Activated CD8-positive, alpha-beta memory T cell treated with anti-CD3 and anti-CD28 coated beads, Interleukin-2, amount 50 U/mL, for 24 hours (primary cell): Measurements from ENCODE around the gene EIF3D.
A peak's percentile ranks its signal among the peaks of the same experiment; 100 is the strongest.

ENCODE experiments used
- DNase-seq: peaks from one replicate; pipeline ENCODE4 v3.0.0-alpha.2; 2020; ENCODE audit errors: extremely low read depth

EIF3D gene

GRCh38 chr22:36528795-36529751 lies at the start of gene EIF3D:
EIF3D (minus strand) TSS chr22:36529166; CDS start chr22:36526121, 3,045 bp downstream.
- peak; percentile 96 for DNase-seq

GRCh38 chr22:36578619-36579018 lies 49.7 kb upstream of the EIF3D start:
- DNase-seq, result no peak

GRCh38 chr22:36577019-36577418 lies 48.1 kb upstream of the EIF3D start:
- DNase-seq, result no peak

GRCh38 chr22:36574728-36575127 lies 45.8 kb upstream of the EIF3D start:
- no peak for DNase-seq

GRCh38 chr22:36573815-36574363 lies 44.9 kb upstream of the EIF3D start:
- no peak for DNase-seq

- DNase-seq, result no peak
Measured at GRCh38 chr22:36571991-36572390, 43.0 kb upstream of the EIF3D start.

- DNase-seq, result no peak
Measured at GRCh38 chr22:36569999-36570398, 41.0 kb upstream of the EIF3D start.

- no peak for DNase-seq
Measured at GRCh38 chr22:36568846-36569245, 39.9 kb upstream of the EIF3D start.

GRCh38 chr22:36566720-36567119 lies 37.8 kb upstream of the EIF3D start:
- no peak for DNase-seq

- DNase-seq, result no peak
Measured at GRCh38 chr22:36565686-36566085, 36.7 kb upstream of the EIF3D start.

GRCh38 chr22:36565159-36565507 lies 36.2 kb upstream of the EIF3D start:
- DNase-seq, result no peak

GRCh38 chr22:36564422-36565158 lies 35.6 kb upstream of the EIF3D start:
- no peak for DNase-seq

GRCh38 chr22:36563898-36564297 lies 34.9 kb upstream of the EIF3D start:
- DNase-seq, result no peak

GRCh38 chr22:36563444-36563843 lies 34.5 kb upstream of the EIF3D start:
- no peak for DNase-seq

GRCh38 chr22:36563001-36563400 lies 34.0 kb upstream of the EIF3D start:
- no peak for DNase-seq

GRCh38 chr22:36562261-36562835 lies 33.4 kb upstream of the EIF3D start:
- no peak for DNase-seq

- no peak for DNase-seq
Measured at GRCh38 chr22:36561291-36561811, 32.4 kb upstream of the EIF3D start.

GRCh38 chr22:36560001-36560400 lies 31.0 kb upstream of the EIF3D start:
- no peak for DNase-seq

- no peak for DNase-seq
Measured at GRCh38 chr22:36554098-36554497, 25.1 kb upstream of the EIF3D start.

GRCh38 chr22:36552289-36552688 lies 23.3 kb upstream of the EIF3D start:
- DNase-seq, result no peak

GRCh38 chr22:36550701-36551495 lies 21.9 kb upstream of the EIF3D start:
- DNase-seq, result no peak
